K562 (cell line): ENCODE results near the gene ADD1. TPM values are rescaled to one million over a fixed set of nuclear protein-coding genes. Genes with fewer than 3 reads are reported as not detected.

Experiments used
- ATAC-seq: fragments of 200-7000 bp; cut with Tn5 transposase; 3 replicates; pipeline ENCODE4 v1.9.1; 2020; ENCODE audit warnings: moderate library complexity
- BruUV-seq: library from RNA; stranded (reverse); fragments of 400-500 nt; replicated peaks from 2 replicates; lab custom pipeline; 2021; lab: Mats Ljungman, UMichigan
- CTCF ChIA-PET: fragments of 300-600 bp; formaldehyde crosslinking; extraction: SDS; loops from one replicate; lab custom pipeline; 2021; ENCODE audit warnings: low intra/inter-chr PET ratio; lab: Yijun Ruan, JAX
- POLR2A ChIA-PET: fragments of 300-600, 350-650 bp; sonication (Branson Sonifier 250); formaldehyde crosslinking; extraction: SDS; loops from one replicate; lab custom pipeline; 2021; ENCODE audit warnings: antibody characterized with exemption, inconsistent platforms; lab: Yijun Ruan, JAX
- DNase-seq, 4 experiments: peaks; one replicate each; pipeline versions ENCODE4 v3.0.0 to v3.0.0-alpha.2; 2011 to 2018; ENCODE audit warnings: low spot score in 3 of 4, mixed read lengths in 3 of 4; ENCODE audit errors: extremely low read depth in 1 of 4
- FAIRE-seq: peaks from 2 replicates; lab custom pipeline; 2011; peaks lifted over from hg19 to GRCh38; lab: Jason Lieb, UNC
- H2AFZ ChIP-seq: 2 replicates; pipeline ENCODE4 v1.6.0; 2011; ENCODE audit warnings: low read depth, low read length, control low read depth, inconsistent platforms
- H3K27ac ChIP-seq: fragments of 200-600 bp; 3 replicates; pipeline ENCODE4 v1.8.0; 2011; ENCODE audit warnings: low read depth, mild to moderate bottlenecking, control low read depth, inconsistent platforms, low read length, moderate library complexity, mixed read lengths; ENCODE audit errors: extremely low read depth
- H3K27me3 ChIP-seq, 2 experiments: fragments of 300-600 bp in 1 of 2; 2 replicates in 1 of 2; 3 replicates in 1 of 2; pipeline versions ENCODE4 v1.6.0 to v1.8.0; 2011; ENCODE audit warnings: inconsistent platforms in 2 of 2, low read length in 2 of 2, mild to moderate bottlenecking in 1 of 2, mixed read lengths in 1 of 2, moderate library complexity in 1 of 2; ENCODE audit not compliant: control insufficient read depth in 2 of 2, insufficient read depth in 2 of 2
- H3K36me3 ChIP-seq: fragments of 300-600 bp; 3 replicates; pipeline ENCODE4 v1.8.0; 2011; ENCODE audit warnings: mild to moderate bottlenecking, low read length, inconsistent platforms; ENCODE audit not compliant: control insufficient read depth, insufficient read depth
- H3K4me1 ChIP-seq, 2 experiments: fragments of 200-600 bp in 1 of 2; replicated peaks in 1 of 2; 2 replicates in 1 of 2; 3 replicates in 1 of 2; pipeline versions ENCODE4 v1.5.1 to v1.8.0; 2011; ENCODE audit warnings: inconsistent platforms in 2 of 2, low read length in 2 of 2, mild to moderate bottlenecking in 1 of 2, mixed read lengths in 1 of 2, moderate library complexity in 1 of 2; ENCODE audit not compliant: control insufficient read depth in 2 of 2, insufficient read depth in 2 of 2
- H3K4me2 ChIP-seq: 2 replicates; pipeline ENCODE4 v1.6.1; 2011; ENCODE audit warnings: low read length, control low read depth, inconsistent platforms, mixed read lengths; ENCODE audit not compliant: insufficient read depth
- H3K4me3 ChIP-seq: fragments of 200-600 bp; sonication (generic), shearing (Covaris generic); 2 replicates; pipeline ENCODE4 v1.5.1; 2016; ENCODE audit warnings: control low read depth, inconsistent platforms
- H3K79me2 ChIP-seq: fragments of 200-600 bp; 3 replicates; pipeline ENCODE4 v1.8.0; 2011; ENCODE audit warnings: low read length, inconsistent platforms; ENCODE audit not compliant: control insufficient read depth, insufficient read depth
- H3K9ac ChIP-seq, 2 experiments: 2 replicates each; pipeline versions ENCODE4 v1.6.0 to v1.6.1; 2011; ENCODE audit warnings: low read depth in 2 of 2, low read length in 2 of 2, control low read depth in 1 of 2, inconsistent platforms in 1 of 2, mild to moderate bottlenecking in 1 of 2, mixed read lengths in 1 of 2; ENCODE audit not compliant: insufficient read depth in 1 of 2
- H3K9me1 ChIP-seq: one replicate; pipeline ENCODE4 v1.6.0; 2011; ENCODE audit warnings: inconsistent platforms, mild to moderate bottlenecking, low read length, moderate library complexity; ENCODE audit not compliant: control insufficient read depth, insufficient read depth
- H3K9me3 ChIP-seq: replicated peaks from 2 replicates; pipeline ENCODE4 v1.5.1; 2011; ENCODE audit warnings: low read depth, low read length, inconsistent platforms; ENCODE audit not compliant: control insufficient read depth, insufficient read depth
- H4K20me1 ChIP-seq: replicated peaks from 2 replicates; pipeline ENCODE4 v1.6.1; 2011; ENCODE audit warnings: low read length, inconsistent platforms, mixed read lengths; ENCODE audit not compliant: control insufficient read depth, insufficient read depth
- ATF7 ChIP-seq: fragments of 450-650 bp; IDR thresholded peaks from 2 replicates; pipeline ENCODE4 v1.7.1; 2014; ENCODE audit warnings: mild to moderate bottlenecking, moderate library complexity
- POLR2A ChIP-seq: fragments of 450-650 bp; conservative IDR thresholded peaks from 2 replicates; pipeline ENCODE4 v1.6.1; 2016
- POLR2G ChIP-seq: fragments of 200-400 bp; formaldehyde crosslinking; IDR thresholded peaks from 2 replicates; pipeline ENCODE4 v1.6.1; 2017; ENCODE audit warnings: low read depth, mild to moderate bottlenecking, antibody characterized with exemption, low read length, moderate library complexity
- POLR3A ChIP-seq: IDR thresholded peaks from 2 replicates; pipeline ENCODE4 v1.6.1; 2011; ENCODE audit warnings: borderline replicate concordance, mild to moderate bottlenecking, moderate library complexity; ENCODE audit not compliant: insufficient read length, insufficient read depth; ENCODE audit errors: extremely low read depth
- RBM22 ChIP-seq: fragments of 200-400 bp; formaldehyde crosslinking; IDR thresholded peaks from 2 replicates; pipeline ENCODE4 v1.6.1; 2018; ENCODE audit warnings: low read length, low read depth; ENCODE audit not compliant: poor library complexity, severe bottlenecking
- SMAD3 ChIP-seq: fragments of 450-650 bp; formaldehyde crosslinking; conservative IDR thresholded peaks from 2 replicates; pipeline ENCODE4 v1.4.0; 2020; ENCODE audit warnings: mild to moderate bottlenecking
- ZNF584 ChIP-seq: fragments of 200-800 bp; sonication (Bioruptor generic); IDR thresholded peaks from 2 replicates; pipeline ENCODE4 v1.6.1; 2016; ENCODE audit warnings: low read depth, mild to moderate bottlenecking, missing genetic modification characterization, missing compliant biosample characterization
- ZNF79 ChIP-seq: fragments of 250-450 bp; sonication (Bioruptor Pico); IDR thresholded peaks from 2 replicates; pipeline ENCODE4 v1.4.0; 2020; ENCODE audit warnings: low read depth, mild to moderate bottlenecking, moderate library complexity
- WGBS: fragments of 100-300 bp; shearing (Covaris generic); methylation state at CpG from one replicate; pipeline ENCODE4 v1.1.6; 2016; ENCODE audit warnings: low coverage, mixed read lengths; ENCODE audit not compliant: insufficient coverage; ENCODE audit errors: missing lambda C conversion rate; 5-methylcytosine and 5-hydroxymethylcytosine counted together
- in situ Hi-C: fragments of 300-500 bp; cut with MboI; formaldehyde crosslinking; loops from 4 replicates; pipeline ENCODE4 v1.15.0; 2018; ENCODE audit warnings: inconsistent platforms, mixed read lengths
- intact Hi-C: fragments of 100-400 bp; cut with micrococcal nuclease; formaldehyde crosslinking; loops from 2 replicates; pipeline ENCODE4 v1.14.2; 2022
- polyA plus RNA-seq, 8 experiments: library from polyadenylated mRNA; depleted of rRNA in 4 of 8; stranded (reverse) in 5 of 8; unstranded in 3 of 8; fragments of >200 nt; fragmentation: Nextera tagmentation in 2 of 8; fragmentation: Illumina TruSeq in 1 of 8; extraction: Ambion mirVana in 2 of 8; extraction: Trizol in 1 of 8; gene quantifications; 2 replicates each; pipeline versions ENCODE4 v1.2.1 to v1.2.3, GENCODE V29; 2011 to 2014; ENCODE audit warnings: inconsistent platforms in 1 of 8, missing spikeins in 1 of 8
- total RNA-seq, 7 experiments: library from RNA; depleted of rRNA in 6 of 7; stranded (reverse); fragments of >200 nt in 6 of 7; fragmentation: Illumina TruSeq in 2 of 7; extraction: Trizol in 2 of 7; gene quantifications; 2 replicates each; pipeline versions ENCODE4 v1.2.1 to v1.2.3, GENCODE V29; 2011 to 2021; ENCODE audit warnings: low replicate concordance in 1 of 7
- TF ChIP-seq, protein P1 (sequence below), 2 experiments: fragments of 250-450 bp in 1 of 2; fragments of 450-650 bp in 1 of 2; sonication (Bioruptor Pico) in 1 of 2; IDR thresholded peaks; 2 replicates each; pipeline versions ENCODE4 v1.6.1 to v1.8.0; 2016 to 2021; ENCODE audit warnings: mild to moderate bottlenecking in 2 of 2, moderate library complexity in 2 of 2, missing compliant biosample characterization in 1 of 2, missing genetic modification characterization in 1 of 2
- TF ChIP-seq, protein P2 (sequence below): fragments of 450-650 bp; IDR thresholded peaks from 2 replicates; pipeline ENCODE4 v1.6.1; 2016; ENCODE audit warnings: low read depth, mild to moderate bottlenecking, moderate library complexity
- TF ChIP-seq, protein P3 (sequence below), 2 experiments: fragments of 450-650 bp in 1 of 2; sonication (generic) in 1 of 2; formaldehyde crosslinking; conservative IDR thresholded peaks; 2 replicates each; pipeline versions ENCODE4 v1.4.0 to v1.8.1; 2020 to 2022; ENCODE audit warnings: mild to moderate bottlenecking in 1 of 2, missing genetic modification reagents in 1 of 2

ADD1 gene
- total and polyA plus RNA-seq, 9 of the 15 experiments (the other 6 are each of a cell fraction or from before 2014, with no cell fraction given): 17.5 to 153 (median 74.0) TPM

DNA sequence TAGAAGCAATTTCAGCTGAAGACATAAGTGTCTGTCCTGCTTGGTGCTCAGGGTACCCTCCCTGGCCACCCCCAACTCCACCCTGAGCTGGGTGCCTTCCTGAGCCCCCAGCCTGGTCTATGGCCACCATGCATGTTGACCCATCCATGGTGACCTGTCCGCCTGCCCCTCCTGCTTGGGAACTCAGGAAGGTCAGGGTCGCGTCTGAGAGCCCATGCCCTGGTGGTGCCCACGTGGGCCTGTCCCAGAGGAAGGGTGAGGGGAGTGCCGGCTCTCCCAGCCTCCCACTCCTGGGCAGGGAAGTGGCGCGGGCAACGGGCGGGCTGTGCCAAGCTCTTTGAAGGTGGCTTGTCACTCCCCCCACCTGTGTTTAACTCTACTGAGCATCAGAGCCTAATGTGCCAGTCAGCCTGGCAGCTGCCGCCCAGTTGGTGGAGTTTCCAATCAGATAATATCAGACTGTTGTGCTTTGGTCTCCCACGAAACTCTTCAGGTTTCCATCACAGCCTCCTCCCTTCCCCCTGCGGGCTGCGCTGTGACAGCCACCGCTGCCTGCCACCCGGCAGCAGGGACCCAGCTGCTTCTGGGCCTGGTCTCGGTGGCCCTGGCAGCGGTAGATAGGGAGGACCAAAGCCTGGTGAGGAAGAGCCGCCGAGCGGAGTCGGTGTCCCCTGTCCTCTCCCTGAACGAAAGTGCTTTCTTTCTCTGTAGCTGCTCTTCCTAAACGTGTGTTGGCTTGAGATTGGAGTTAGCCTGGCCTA is 45.9 kb upstream of the ADD1 start:
- BruUV-seq: no TSS peak

DNA sequence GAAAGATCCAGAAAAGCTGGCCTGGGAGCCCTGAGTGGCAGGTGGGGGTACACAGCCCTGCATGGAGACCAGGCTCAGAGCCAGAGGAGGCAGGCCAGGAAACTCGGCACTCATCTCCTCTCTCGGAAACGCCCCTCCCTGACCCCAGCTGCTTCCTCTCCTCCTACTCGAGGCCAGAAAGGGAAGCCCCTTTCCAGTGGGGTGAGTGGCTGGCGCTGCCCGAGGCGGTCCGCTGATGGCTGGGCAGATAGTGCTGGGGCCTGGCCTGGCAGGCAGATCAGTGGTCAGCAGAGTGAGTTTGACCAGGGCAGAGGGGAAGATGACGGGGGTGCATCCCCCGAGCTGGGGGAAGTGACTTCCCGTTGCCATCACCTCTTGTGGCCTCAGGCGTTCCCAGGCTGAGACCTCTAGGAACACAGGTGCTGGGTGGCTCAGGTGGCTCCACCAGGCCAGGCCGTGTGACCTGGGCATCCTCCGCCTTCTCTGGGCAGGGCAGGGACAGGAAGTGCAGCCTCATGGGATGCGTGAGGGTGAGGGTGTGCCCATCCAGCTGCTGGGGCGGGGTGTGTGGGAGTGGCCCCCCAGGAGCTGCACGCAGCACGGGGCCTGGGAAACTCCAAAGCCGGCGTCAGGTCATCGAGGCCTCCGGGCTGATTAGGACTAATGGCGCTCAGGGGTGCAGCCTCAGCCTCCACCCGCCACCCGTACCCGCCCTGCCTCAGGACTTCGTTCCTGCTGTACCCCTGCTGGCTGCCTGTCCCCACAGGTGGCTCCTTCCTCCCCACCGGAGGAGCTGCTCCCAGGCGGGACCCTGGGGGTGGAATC is 45.0 kb upstream of the ADD1 start:
- peaks cover 31 to 86% of the 10 kb centered on the region in 2 experiments for H3K4me1 ChIP-seq
- WGBS: 65% methylated on average over 20 of the region's 29 CpGs
- no peaks in the 10 kb centered on the region for H3K9me3 ChIP-seq
- DNase-seq (peak in 2 of 4 experiments; percentile 47 to 49), FAIRE-seq (no peak), ATAC-seq (no peak)
- no peaks in the 10 kb centered on the region; the same call in 2 of the 3 replicates for H3K79me2 ChIP-seq
- no peaks in the 10 kb centered on the region for H3K27me3 ChIP-seq
- intact Hi-C loops: no loop called here
- in situ Hi-C loops: no loop called here
- CTCF ChIA-PET: no interaction called here
- H3K27ac ChIP-seq: no peak overlapping the region
- no peak overlapping the region for H2AFZ ChIP-seq
- POLR2A ChIA-PET: interaction anchor here (0.8 to 1.6 kb wide), 2 partner anchors 16 to 202 kb away, joined by 4 read pairs; no protein-coding TSS in a partner anchor
- no peaks in the 10 kb centered on the region for H3K36me3 ChIP-seq
- H3K4me2 ChIP-seq: no peak overlapping the region
- BruUV-seq: no TSS peak
- no peak overlapping the region for H3K4me3 ChIP-seq
- peak overlapping the region in 1 of 2 experiments; percentile 81; a peak in 2 of 4 replicates for H3K9ac ChIP-seq
- peaks cover 2% of the 10 kb centered on the region for H3K9me1 ChIP-seq
- no peaks in the 10 kb centered on the region for H4K20me1 ChIP-seq
- TF ChIP-seq, protein P1, sequence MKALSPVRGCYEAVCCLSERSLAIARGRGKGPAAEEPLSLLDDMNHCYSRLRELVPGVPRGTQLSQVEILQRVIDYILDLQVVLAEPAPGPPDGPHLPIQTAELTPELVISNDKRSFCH (CRISPR knock-in tag; IDR thresholded peaks at IDR 0.05): no peak
- TF ChIP-seq, protein P1 (tag; IDR thresholded peaks at IDR 0.05): no peak
- no peak for TF ChIP-seq ZNF584 (CRISPR knock-in tag)
- TF ChIP-seq ATF7: no peak
- TF ChIP-seq, protein P2, sequence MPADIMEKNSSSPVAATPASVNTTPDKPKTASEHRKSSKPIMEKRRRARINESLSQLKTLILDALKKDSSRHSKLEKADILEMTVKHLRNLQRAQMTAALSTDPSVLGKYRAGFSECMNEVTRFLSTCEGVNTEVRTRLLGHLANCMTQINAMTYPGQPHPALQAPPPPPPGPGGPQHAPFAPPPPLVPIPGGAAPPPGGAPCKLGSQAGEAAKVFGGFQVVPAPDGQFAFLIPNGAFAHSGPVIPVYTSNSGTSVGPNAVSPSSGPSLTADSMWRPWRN: no peak
- TF ChIP-seq ZNF79 (CRISPR knock-in tag): no peak
- no peak for TF ChIP-seq SMAD3
- TF ChIP-seq, protein P3, sequence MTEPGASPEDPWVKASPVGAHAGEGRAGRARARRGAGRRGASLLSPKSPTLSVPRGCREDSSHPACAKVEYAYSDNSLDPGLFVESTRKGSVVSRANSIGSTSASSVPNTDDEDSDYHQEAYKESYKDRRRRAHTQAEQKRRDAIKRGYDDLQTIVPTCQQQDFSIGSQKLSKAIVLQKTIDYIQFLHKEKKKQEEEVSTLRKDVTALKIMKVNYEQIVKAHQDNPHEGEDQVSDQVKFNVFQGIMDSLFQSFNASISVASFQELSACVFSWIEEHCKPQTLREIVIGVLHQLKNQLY (CRISPR knock-in tag; conservative IDR thresholded peaks at IDR 0.05): no peak
- TF ChIP-seq POLR3A: no peak

More for the DNA sequence above, 45.9 kb upstream of the ADD1 start:
- ChIA-PET POLR2A (interaction anchor here (0.8 to 1.1 kb wide), 2 partner anchors 17 to 201 kb away, joined by 3 to 4 read pairs; no protein-coding TSS in a partner anchor), CTCF (no interaction called here)
- Histone ChIP-seq H3K27ac (no peak overlapping the region), H3K9me3 (no peaks in the 10 kb centered on the region), H3K9me1 (no peaks in the 10 kb centered on the region), H3K4me1 (peaks cover 27 to 90% of the 10 kb centered on the region in 2 experiments), H3K36me3 (no peaks in the 10 kb centered on the region), H2AFZ (no peak overlapping the region), H4K20me1 (no peaks in the 10 kb centered on the region), H3K9ac (peak overlapping the region in 1 of 2 experiments; percentile 81; a peak in 1 of 4 replicates), H3K4me3 (no peak overlapping the region), H3K79me2 (no peaks in the 10 kb centered on the region; the same call in 2 of the 3 replicates), H3K27me3 (no peaks in the 10 kb centered on the region), H3K4me2 (no peak overlapping the region)
- ATAC-seq: no peak
- in situ Hi-C loops: no loop called here
- FAIRE-seq: no peak
- TF ChIP-seq POLR2G (0 out of 2 replicates have a peak, but pooled peaks have one; percentile 2), RBM22 (peak; percentile 4), POLR2A (no peak)
- WGBS: 77% methylated on average over 16 of the region's 23 CpGs
- intact Hi-C loops: no loop called here
- DNase-seq: no peak
